Breast epithelium (tissue), 3 donors: Measurements from ENCODE around the gene ADAMTS2.

Source experiments
- POLR2A ChIP-seq: fragments of 450-650 bp; IDR thresholded peaks from one replicate; pipeline ENCODE4 v1.6.1; 2016; ENCODE audit warnings: antibody characterized with exemption, mild to moderate bottlenecking, moderate library complexity
- POLR2AphosphoS5 ChIP-seq, 3 donors: sonication (generic); formaldehyde crosslinking; IDR thresholded peaks; one replicate each; pipeline ENCODE4 v1.6.1; 2017; ENCODE audit warnings: antibody characterized with exemption in 3 of 3
- TF ChIP-seq, protein P1 (sequence below), 3 donors: fragments of 450-650 bp; IDR thresholded peaks; one replicate each; pipeline ENCODE4 v1.5.1; 2016 to 2017; ENCODE audit warnings: antibody characterized with exemption in 3 of 3, mild to moderate bottlenecking in 3 of 3, moderate library complexity in 3 of 3

DNA sequence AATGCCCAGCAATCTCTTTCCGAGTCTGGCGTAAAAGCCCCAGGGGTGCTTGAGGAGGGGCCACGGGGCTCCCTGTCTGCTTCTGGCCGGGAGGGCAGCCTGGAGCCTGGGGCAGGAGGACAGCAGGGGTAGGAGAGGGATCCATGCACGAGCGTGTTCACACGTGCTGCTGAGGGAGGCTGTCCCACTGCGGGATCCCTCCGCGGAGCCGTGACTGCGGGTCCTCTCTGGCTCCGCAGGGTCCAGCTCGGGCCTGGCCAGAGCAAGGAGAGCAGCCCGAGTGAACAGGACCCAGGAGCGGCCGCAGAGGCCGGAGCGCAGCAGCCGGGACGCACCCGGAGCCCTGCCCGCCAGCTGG is 206.7 kb downstream of the ADAMTS2 start:
- TF ChIP-seq, protein P1, sequence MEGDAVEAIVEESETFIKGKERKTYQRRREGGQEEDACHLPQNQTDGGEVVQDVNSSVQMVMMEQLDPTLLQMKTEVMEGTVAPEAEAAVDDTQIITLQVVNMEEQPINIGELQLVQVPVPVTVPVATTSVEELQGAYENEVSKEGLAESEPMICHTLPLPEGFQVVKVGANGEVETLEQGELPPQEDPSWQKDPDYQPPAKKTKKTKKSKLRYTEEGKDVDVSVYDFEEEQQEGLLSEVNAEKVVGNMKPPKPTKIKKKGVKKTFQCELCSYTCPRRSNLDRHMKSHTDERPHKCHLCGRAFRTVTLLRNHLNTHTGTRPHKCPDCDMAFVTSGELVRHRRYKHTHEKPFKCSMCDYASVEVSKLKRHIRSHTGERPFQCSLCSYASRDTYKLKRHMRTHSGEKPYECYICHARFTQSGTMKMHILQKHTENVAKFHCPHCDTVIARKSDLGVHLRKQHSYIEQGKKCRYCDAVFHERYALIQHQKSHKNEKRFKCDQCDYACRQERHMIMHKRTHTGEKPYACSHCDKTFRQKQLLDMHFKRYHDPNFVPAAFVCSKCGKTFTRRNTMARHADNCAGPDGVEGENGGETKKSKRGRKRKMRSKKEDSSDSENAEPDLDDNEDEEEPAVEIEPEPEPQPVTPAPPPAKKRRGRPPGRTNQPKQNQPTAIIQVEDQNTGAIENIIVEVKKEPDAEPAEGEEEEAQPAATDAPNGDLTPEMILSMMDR (IDR thresholded peaks at IDR 0.05): no peak
- no peak for TF ChIP-seq POLR2AphosphoS5 (IDR thresholded peaks at IDR 0.05)
- no peak for TF ChIP-seq POLR2A
